ENCODE measurements around the gene TNXB.
A peak's percentile ranks its signal among the peaks of the same experiment; 100 is the strongest.
"Not testable (repeated sequence)": the region's sequence is repeated elsewhere in the genome, so short reads cannot be mapped to it uniquely, and the experiment has no call there.

Gene TNXB

DNA sequence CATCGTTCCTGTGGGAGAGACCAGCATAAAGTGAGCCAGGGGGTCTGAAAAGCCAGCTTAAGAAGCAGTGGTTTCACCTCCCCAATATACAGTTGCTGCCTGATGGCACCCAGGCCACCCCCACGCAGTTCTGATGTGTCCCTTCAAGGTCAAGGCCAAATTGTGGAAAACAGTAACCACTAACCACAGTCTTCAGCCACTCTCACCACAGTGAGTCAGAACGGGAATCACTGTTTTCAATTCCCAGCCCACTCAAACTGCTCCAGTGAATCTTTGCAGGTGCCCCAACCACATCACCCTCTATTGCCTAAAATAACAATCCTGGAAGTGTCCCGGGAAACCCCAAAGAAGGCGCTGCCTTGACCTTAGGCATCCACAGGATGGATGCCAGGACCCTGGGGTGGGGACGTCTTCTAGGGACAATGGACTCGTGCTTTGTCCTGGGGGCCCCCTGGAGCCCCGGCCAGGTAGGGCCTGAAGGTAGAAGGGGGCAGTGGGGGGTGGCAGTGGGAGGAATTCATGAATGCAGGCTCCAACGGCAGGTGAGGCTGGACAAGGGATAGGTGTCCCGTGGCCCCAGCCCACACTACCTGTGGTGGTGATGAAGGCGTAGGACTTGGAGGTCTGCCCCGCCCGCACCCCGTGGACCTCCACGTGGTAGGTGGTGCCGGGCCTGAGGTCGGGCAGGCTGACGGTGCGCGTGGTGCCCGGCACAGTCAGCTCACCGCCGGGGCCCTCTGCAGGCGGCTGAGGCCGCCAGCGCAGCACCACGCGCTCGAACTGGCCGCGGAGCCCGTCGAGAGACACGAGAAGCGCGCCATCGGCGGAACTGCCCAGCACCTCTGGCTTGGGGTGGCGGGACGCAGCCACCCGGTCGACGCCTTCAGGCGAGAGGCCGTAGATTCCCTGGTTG lies 22.2 kb downstream of the TNXB start:
- no peak for DNase-seq

DNA sequence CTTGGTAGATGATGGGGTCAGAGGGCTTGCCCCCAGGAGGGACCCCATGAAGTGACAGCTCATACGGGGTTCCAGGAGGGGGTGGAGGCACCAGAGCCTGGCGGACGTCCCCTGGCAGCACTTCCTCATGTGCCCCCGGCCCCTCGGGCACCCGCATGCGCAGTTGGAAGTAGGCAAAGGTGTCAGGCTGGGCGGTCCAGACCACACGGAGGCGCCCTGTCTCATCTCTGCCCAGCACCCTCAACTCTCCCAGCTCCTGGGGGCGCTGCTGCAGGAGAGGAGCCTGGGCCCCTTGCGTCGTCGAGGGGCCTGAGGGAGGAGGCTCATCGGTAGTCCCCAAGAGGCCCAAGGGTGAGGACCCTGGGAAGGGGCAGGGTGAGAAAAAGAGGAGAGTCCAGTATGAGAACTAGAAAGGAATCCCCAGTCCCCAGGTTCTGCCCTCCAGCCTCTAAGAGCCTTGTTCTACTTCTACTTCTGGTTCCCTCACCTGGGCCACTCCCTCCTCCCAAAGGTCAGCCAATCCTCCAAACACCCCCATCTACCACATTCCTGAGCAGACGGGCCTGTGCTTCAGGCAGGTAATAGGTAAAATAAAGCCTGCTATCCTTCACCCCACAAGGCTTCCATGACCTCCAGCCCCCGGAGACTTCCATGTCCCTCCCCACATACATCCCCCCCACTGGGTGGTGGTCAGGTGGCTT lies 23.2 kb downstream of the TNXB start:
- no peak for DNase-seq

- DNase-seq = no peak
Observed at GRCh38 chr6:32084780-32085179, 24.4 kb downstream of the TNXB start.

- DNase-seq = no peak
Observed at GRCh38 chr6:32083812-32084768, 25.0 kb downstream of the TNXB start.

DNA sequence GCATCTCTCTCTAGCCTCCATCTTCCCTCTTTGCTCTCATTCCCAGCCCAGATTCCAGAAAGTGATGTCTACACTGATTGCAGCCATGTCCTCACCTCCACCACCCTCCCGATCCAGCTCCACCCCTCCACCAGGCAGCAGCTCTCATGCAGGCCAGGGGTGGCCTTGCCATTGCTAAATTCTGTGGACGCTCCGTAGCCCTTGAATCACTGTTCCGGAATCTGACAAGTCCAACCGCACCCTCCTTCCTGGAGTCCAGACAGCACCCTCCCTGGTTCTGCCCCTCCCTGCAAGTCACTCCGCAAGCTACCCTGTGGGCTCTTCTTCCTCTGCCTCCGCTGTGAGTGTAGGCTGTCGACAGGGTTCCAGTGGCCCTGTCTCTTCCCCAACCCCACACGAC lies 26.2 kb downstream of the TNXB start:
- DNase-seq = no peak

DNA sequence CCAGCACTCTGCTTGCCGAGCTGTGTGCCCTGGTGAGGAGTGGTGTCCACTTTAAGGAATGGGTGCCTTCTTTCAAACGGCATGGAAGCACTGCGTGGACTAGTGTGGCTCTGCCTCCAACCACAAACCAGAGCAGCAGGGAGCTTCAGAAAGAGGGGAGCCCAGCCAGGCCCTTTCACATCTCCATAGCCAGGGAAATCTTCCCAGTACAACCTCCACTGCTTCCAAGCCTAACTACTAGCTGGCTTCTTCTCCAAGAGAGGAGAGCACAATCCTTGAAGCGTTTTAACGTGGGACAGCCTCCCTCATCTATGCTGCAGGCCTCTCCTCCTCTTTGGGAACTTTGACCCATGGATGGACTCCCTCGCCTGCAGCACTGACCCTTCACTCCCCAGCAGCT lies 26.7 kb downstream of the TNXB start:
- no peak for DNase-seq

- peak in 7 of 58 donors; percentile 9 to 37 (median 13) for DNase-seq
Observed at GRCh38 chr6:32081168-32081990, 27.8 kb downstream of the TNXB start.

DNA sequence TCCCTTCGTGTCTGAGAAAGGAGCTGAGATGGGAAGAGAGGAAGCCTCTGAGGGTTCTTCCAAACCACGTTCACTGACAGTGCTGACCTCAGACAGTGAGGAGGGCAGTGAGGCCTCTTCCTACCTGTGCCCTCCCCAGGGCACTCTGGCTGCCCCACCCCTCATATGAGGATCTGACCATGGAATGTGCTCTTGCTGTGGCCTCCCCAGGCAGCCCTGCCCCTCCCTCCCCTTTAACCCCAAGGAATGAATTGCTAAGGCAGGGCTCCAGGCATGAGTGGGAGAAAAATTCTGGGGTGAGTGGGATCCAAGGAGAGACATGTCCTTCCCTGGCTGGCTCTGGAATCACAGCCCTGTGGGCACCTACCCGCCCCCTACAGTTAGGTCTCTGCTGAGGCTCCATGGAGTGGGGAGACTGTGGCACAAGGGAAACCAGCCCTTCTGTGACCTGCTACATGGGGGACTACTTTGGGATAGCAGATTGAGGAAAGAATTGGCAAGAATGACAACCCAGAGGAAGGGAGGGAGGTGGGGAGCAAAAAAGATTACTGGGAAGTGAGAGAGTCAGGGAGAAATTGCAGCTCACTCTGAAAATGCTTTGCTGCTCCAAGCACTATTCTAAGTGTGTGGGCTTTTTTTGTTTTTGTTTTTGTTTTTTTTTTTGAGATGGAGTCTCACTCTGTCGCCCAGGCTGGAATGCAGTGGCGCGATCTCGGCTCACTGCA lies 29.4 kb downstream of the TNXB start:
- DNase-seq = no peak

DNA sequence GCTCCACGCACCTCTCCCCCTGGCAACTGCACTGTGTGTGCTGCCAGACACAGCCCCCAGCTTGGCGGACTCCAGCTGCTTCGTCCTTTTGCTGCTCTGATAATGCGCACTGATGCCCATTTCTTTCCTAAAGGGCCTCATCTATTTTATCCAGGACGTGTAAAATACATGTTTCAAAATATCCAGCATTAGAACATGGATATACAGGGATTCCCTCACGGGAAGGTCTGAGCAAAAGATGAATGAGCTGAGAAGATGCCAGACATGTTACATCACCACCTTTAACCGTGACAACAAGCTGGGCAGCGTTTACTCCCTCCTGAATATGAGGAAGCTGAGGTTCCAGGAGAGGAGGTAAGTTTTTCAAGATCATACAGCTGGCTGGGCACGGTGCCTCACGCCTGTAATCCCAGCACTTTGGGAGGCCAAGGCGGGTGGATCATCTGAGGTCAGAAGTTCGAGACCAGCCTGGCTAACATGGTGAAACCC lies 32.8 kb downstream of the TNXB start:
- DNase-seq = no peak

GRCh38 chr6:32075781-32076180 lies 33.4 kb downstream of the TNXB start:
- DNase-seq = no peak

- DNase-seq = no peak
Observed at GRCh38 chr6:32074996-32075532, 34.1 kb downstream of the TNXB start.

DNA sequence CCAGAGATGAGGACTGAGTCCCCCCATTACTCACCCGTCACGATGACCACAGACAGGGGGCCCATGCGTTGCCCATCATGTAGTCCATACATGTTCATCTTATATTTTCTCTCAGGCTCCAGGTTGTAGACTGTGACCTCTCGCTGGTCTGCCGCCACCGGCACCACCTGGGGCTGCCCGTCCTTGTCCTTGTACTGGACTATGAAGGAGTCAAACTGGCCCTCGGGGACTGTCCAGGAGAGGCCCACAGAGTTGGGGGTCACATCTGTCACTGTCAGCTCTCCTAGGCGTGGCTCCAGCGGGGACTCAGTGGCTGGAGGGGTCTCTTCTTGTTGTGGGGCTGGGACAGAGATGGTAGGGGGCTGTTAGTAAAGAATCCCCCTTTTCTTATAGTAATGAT lies 35.5 kb downstream of the TNXB start:
- DNase-seq = no peak

GRCh38 chr6:32073101-32073500 lies 36.0 kb downstream of the TNXB start:
- DNase-seq = no peak

- DNase-seq = no peak
Observed at GRCh38 chr6:32070814-32071543, 38.2 kb downstream of the TNXB start.

GRCh38 chr6:32069878-32070515 lies 39.1 kb downstream of the TNXB start:
- no peak for DNase-seq

DNA sequence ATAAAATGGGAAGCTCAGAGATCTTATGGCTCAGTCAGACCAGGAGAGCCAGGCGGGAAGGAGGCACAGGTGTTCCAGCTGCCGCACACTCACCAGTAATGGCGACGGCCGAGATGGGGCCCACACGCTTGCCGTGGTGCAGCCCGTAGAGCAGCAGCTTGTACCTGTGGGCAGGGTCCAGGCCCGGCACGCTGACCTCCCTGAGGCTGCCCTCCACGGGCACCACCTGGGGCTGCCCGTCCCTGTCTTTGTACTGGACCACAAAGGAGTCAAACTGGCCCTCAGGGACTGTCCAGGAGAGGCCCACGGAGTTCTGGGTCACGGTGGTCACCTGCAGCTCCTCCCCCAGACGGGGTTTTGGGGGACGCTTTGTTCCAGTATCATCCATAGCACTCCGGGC lies 39.7 kb downstream of the TNXB start:
- DNase-seq = no peak

DNA sequence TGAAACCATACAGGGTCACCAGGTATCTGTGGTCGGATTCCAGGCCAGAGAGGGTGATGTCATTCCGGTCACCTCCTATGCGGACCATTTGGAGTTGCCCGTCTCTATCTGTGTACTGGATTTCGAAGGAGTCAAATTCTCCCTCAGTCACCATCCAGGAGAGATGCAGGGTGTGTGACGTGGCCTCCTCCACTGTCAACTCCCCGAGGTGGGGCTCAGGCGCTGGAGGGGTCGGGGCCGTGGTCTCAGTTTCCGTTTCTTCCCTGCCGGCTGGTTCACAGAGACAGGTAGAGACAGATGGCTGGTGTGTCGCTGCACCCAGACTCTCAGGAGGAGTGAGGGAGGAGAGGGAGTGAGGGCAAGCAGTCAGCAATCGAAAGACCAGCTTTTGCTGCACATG lies 40.3 kb downstream of the TNXB start:
- no peak for DNase-seq

GRCh38 chr6:32068315-32068714 lies 40.8 kb downstream of the TNXB start:
- not testable (repeated sequence) for DNase-seq
